Glutamatergic neuron (in vitro differentiated cells): Measurements from ENCODE around the gene EFCAB8. TPM values are rescaled to one million over a fixed set of nuclear protein-coding genes. Genes with fewer than 3 reads are reported as not detected.
"Not testable (repeated sequence)": the region's sequence is repeated elsewhere in the genome, so short reads cannot be mapped to it uniquely, and the experiment has no call there.

Experiments used
- DNase-seq: peaks from one replicate; pipeline ENCODE4 v3.0.0; 2022
- H3K27ac Mint-ChIP-seq: one replicate; pipeline ENCODE4 v1.8.0; 2020; ENCODE audit warnings: mild to moderate bottlenecking, mixed read lengths, inconsistent platforms; ENCODE audit not compliant: unreplicated experiment
- H3K27me3 Mint-ChIP-seq: one replicate; pipeline ENCODE4 v1.8.0; 2020; ENCODE audit warnings: mild to moderate bottlenecking, moderate library complexity, mixed read lengths, inconsistent platforms; ENCODE audit not compliant: unreplicated experiment
- H3K36me3 Mint-ChIP-seq: one replicate; pipeline ENCODE4 v1.8.0; 2020; ENCODE audit warnings: mild to moderate bottlenecking, mixed read lengths, inconsistent platforms; ENCODE audit not compliant: unreplicated experiment
- H3K4me1 Mint-ChIP-seq: one replicate; pipeline ENCODE4 v1.8.0; 2020; ENCODE audit warnings: mild to moderate bottlenecking, low read depth, mixed read lengths, inconsistent platforms; ENCODE audit not compliant: unreplicated experiment
- H3K4me3 Mint-ChIP-seq: one replicate; pipeline ENCODE4 v1.8.0; 2020; ENCODE audit warnings: mild to moderate bottlenecking, mixed read lengths, inconsistent platforms; ENCODE audit not compliant: unreplicated experiment
- H3K9me3 Mint-ChIP-seq: one replicate; pipeline ENCODE4 v1.8.0; 2020; ENCODE audit warnings: mild to moderate bottlenecking, moderate library complexity, mixed read lengths, inconsistent platforms; ENCODE audit not compliant: unreplicated experiment
- CTCF ChIP-seq: fragments of 200-600 bp; sonication (generic); IDR thresholded peaks from one replicate; pipeline ENCODE4 v1.5.0; 2021; ENCODE audit not compliant: partially characterized antibody, unreplicated experiment
- total RNA-seq: library from RNA; stranded (reverse); fragmentation: NEBNext Ultra II Directional; extraction: Animal tissue kit (Norgen Biotek cat#: 25700); gene quantifications from one replicate; pipeline ENCODE4 v1.2.1, GENCODE V29; 2021; ENCODE audit not compliant: unreplicated experiment

EFCAB8 gene
- total RNA-seq, 1 donor from 2014 or later, result not detected

- H3K4me1 Mint-ChIP-seq, result peaks cover under 1% of the 10 kb centered on the region
- DNase-seq, result no peak
- TF ChIP-seq CTCF, result no peak
- H3K9me3 Mint-ChIP-seq, result peaks cover 1% of the 10 kb centered on the region
- H3K4me3 Mint-ChIP-seq, result no peak overlapping the region
- no peak overlapping the region for H3K27ac Mint-ChIP-seq
- H3K27me3 Mint-ChIP-seq, result peaks cover 6% of the 10 kb centered on the region
- H3K36me3 Mint-ChIP-seq, result no peaks in the 10 kb centered on the region
Measured at GRCh38 chr20:32903666-32904175, 45.0 kb downstream of the EFCAB8 start.

GRCh38 chr20:32904678-32905077 is 46.0 kb downstream of the EFCAB8 start:
- not testable (repeated sequence) for H3K4me3 Mint-ChIP-seq

GRCh38 chr20:32906200-32906599 is 47.5 kb downstream of the EFCAB8 start:
- no peak for DNase-seq
- Mint-ChIP-seq H3K36me3 (no peaks in the 10 kb centered on the region), H3K4me1 (no peaks in the 10 kb centered on the region), H3K27me3 (peaks cover 6% of the 10 kb centered on the region), H3K27ac (no peak overlapping the region), H3K4me3 (no peak overlapping the region), H3K9me3 (peaks cover 8% of the 10 kb centered on the region)
- no peak for TF ChIP-seq CTCF

More at GRCh38 chr20:32904678-32905077, 46.0 kb downstream of the EFCAB8 start:
- H3K27ac Mint-ChIP-seq, H3K36me3 Mint-ChIP-seq, H3K4me1 Mint-ChIP-seq, H3K27me3 Mint-ChIP-seq, DNase-seq, H3K9me3 Mint-ChIP-seq: not testable (repeated sequence)

- TF ChIP-seq CTCF, result no peak
- no peaks in the 10 kb centered on the region for H3K4me1 Mint-ChIP-seq
- no peak overlapping the region for H3K27ac Mint-ChIP-seq
- no peak for DNase-seq
- no peaks in the 10 kb centered on the region for H3K36me3 Mint-ChIP-seq
- peaks cover 9% of the 10 kb centered on the region for H3K9me3 Mint-ChIP-seq
- H3K27me3 Mint-ChIP-seq, result peaks cover 6% of the 10 kb centered on the region
- H3K4me3 Mint-ChIP-seq, result no peak overlapping the region
Measured at GRCh38 chr20:32906871-32907495, 48.3 kb downstream of the EFCAB8 start.

GRCh38 chr20:32907886-32908285 is 49.2 kb downstream of the EFCAB8 start:
- H3K4me3 Mint-ChIP-seq, result no peak overlapping the region
- TF ChIP-seq CTCF, result no peak

More at GRCh38 chr20:32907886-32908285, 49.2 kb downstream of the EFCAB8 start:
- Mint-ChIP-seq H3K36me3 (no peaks in the 10 kb centered on the region), H3K27me3 (peaks cover 6% of the 10 kb centered on the region), H3K9me3 (peaks cover 9% of the 10 kb centered on the region), H3K27ac (no peak overlapping the region), H3K4me1 (no peaks in the 10 kb centered on the region)
- DNase-seq, result no peak
